ENCODE data around the gene GNB5. TPM values are rescaled to one million over a fixed set of nuclear protein-coding genes. Genes with fewer than 3 reads are reported as not detected.

The GNB5 gene
- total RNA-seq, 1 experiment from 2014 or later = 29.8 TPM

DNA sequence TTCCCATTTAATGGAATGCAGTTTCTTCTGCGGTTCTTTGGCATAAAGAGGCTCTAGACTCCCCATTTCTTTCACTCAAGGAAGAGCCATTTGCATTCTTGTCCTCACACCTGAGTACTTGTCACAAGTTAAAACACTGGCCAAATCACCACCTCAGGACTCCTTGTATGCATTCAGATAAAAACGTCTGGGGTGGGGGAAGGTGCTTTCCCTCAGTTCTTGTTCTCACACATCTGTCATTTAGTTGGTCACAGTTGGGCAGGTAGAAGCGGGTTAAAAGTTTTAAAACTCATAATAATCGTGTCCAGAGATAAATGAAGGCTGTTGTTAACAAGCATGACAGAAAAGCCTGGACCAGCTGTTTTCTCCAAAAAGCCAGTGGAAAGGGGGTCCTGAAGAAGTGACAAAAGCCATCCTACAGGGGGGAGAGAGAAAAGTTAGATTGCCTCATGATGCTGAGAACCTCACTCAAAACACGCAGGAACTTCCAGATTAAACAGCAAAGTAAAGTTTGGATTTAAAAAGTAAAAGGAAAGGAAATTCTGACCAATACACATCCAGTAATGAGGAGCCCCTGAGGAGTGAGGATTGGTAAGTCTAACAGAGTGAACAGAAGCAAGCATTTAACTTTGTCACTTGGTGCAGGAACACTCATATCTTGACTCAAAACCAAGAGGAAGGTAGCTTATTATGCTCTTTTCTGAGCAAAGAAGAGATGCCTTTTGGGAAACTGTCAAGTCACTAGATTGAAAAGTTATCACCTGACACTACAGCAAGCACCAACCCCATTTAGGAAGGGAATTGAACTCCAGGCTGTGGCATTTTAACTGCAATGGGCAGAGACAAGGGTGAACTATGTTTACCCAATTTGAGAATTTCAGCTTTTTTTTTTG, 81.4 kb downstream of the GNB5 start:
- H2BK120ac ChIP-seq (ENCODE audit: low read depth, low read length, poor library complexity, severe bottlenecking) = no peak overlapping the region
- H3K4me1 ChIP-seq (ENCODE audit: insufficient read depth, low read length) = peaks cover 3% of the 10 kb centered on the region; the same call in 1 of the 2 replicates
- H2AFZ ChIP-seq (ENCODE audit: low read length) = no peak overlapping the region
- WGBS (ENCODE audit: extremely low coverage, insufficient read length, low lambda C conversion rate) = no CpG with 5 or more reads among the region's 5 CpGs
- no peak overlapping the region for H2BK20ac ChIP-seq (ENCODE audit: low read depth, low read length, poor library complexity, severe bottlenecking)
- no peaks in the 10 kb centered on the region for H3K79me2 ChIP-seq (ENCODE audit: insufficient read depth, low read length)
- H2BK15ac ChIP-seq (ENCODE audit: low read depth, low read length) = no peak overlapping the region
- H4K8ac ChIP-seq (replicated peaks; ENCODE audit: insufficient read length, low read depth, low read length) = no peak overlapping the region
- no peaks in the 10 kb centered on the region for H3K23me2 ChIP-seq (ENCODE audit: insufficient read length, low read depth, low read length, poor library complexity, severe bottlenecking)
- no peak overlapping the region for H4K5ac ChIP-seq (ENCODE audit: insufficient read length, low read depth, low read length)
- Mint-ChIP-seq H3K27ac (no peak overlapping the region), H3K27me3 (ENCODE audit: low read depth) (no peaks in the 10 kb centered on the region), H3K9me3 (peaks cover 0 to 2% of the 10 kb centered on the region in 2 experiments; a peak in 1 of 5 replicates), H3K4me3 (no peak overlapping the region), H3K36me3 (ENCODE audit: insufficient read depth in 1 of 3, low read depth in 3 of 3) (no peaks in the 10 kb centered on the region), H3K4me1 (peaks cover 13% of the 10 kb centered on the region in 2 experiments)
- H2BK12ac ChIP-seq (ENCODE audit: insufficient read length, low read depth, low read length) = no peak overlapping the region
- H3K56ac ChIP-seq (ENCODE audit: insufficient read length, low read depth, low read length) = no peak overlapping the region
- no peak overlapping the region for H3K9ac ChIP-seq (ENCODE audit: extremely low read depth, insufficient read length, low read length)
- no peak overlapping the region for H3K14ac ChIP-seq (ENCODE audit: insufficient read depth, low read length)
- H2BK5ac ChIP-seq (ENCODE audit: insufficient read length, low read length) = no peak overlapping the region
- H3T11ph ChIP-seq (ENCODE audit: low read length) = no peak overlapping the region
- no peak overlapping the region for H3K4ac ChIP-seq (ENCODE audit: low read depth, low read length)
- H3K27ac ChIP-seq (ENCODE audit: insufficient read length, low read depth, low read length) = no peak overlapping the region
- no peak for DNase-seq
- no peak overlapping the region for H3K23ac ChIP-seq (ENCODE audit: insufficient read length, low read depth, low read length)
- H3K4me2 ChIP-seq (ENCODE audit: insufficient read depth, insufficient read length, low read length) = no peak overlapping the region
- H2AK5ac ChIP-seq (ENCODE audit: insufficient read length, low read length) = no peak overlapping the region
- H3K27me3 ChIP-seq (ENCODE audit: insufficient read depth, low read length) = no peaks in the 10 kb centered on the region
- H4K91ac ChIP-seq (ENCODE audit: insufficient read length, low read depth, low read length) = no peak overlapping the region
- no peaks in the 10 kb centered on the region for H3K79me1 ChIP-seq (ENCODE audit: insufficient read depth, low read depth, low read length, poor library complexity, severe bottlenecking)
- TF ChIP-seq, protein P1, sequence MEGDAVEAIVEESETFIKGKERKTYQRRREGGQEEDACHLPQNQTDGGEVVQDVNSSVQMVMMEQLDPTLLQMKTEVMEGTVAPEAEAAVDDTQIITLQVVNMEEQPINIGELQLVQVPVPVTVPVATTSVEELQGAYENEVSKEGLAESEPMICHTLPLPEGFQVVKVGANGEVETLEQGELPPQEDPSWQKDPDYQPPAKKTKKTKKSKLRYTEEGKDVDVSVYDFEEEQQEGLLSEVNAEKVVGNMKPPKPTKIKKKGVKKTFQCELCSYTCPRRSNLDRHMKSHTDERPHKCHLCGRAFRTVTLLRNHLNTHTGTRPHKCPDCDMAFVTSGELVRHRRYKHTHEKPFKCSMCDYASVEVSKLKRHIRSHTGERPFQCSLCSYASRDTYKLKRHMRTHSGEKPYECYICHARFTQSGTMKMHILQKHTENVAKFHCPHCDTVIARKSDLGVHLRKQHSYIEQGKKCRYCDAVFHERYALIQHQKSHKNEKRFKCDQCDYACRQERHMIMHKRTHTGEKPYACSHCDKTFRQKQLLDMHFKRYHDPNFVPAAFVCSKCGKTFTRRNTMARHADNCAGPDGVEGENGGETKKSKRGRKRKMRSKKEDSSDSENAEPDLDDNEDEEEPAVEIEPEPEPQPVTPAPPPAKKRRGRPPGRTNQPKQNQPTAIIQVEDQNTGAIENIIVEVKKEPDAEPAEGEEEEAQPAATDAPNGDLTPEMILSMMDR (conservative IDR thresholded peaks at IDR 0.05) = no peak
- H3K18ac ChIP-seq (ENCODE audit: insufficient read length, low read depth, low read length) = no peak overlapping the region
- no peaks in the 10 kb centered on the region for H3K9me3 ChIP-seq (ENCODE audit: control insufficient read depth, low read depth, low read length)
- no peaks in the 10 kb centered on the region for H4K20me1 ChIP-seq (ENCODE audit: control insufficient read depth, insufficient read depth, insufficient read length)

Data from H9 (cell line).